CD4-positive, alpha-beta T cell (primary cell): ENCODE data around the gene MYCN. TPM values are rescaled to one million over a fixed set of nuclear protein-coding genes. Genes with fewer than 3 reads are reported as not detected.

Source experiments
- ATAC-seq: fragments of 200-7000 bp; cut with Tn5 transposase; one replicate; pipeline ENCODE4 v1.10.0; 2022; ENCODE audit warnings: mild to moderate bottlenecking; ENCODE audit not compliant: poor library complexity
- CTCF ChIA-PET: fragments of 350-600 bp; sonication (Branson Sonifier 250); formaldehyde crosslinking; loops from one replicate; lab custom pipeline; 2021; ENCODE audit warnings: antibody characterized with exemption, inconsistent platforms; lab: Charles Lee
- POLR2A ChIA-PET: fragments of 350-600 bp; sonication (Branson Sonifier 250); formaldehyde crosslinking; loops from one replicate; lab custom pipeline; 2021; ENCODE audit warnings: antibody characterized with exemption, inconsistent platforms; lab: Charles Lee
- DNase-seq, 14 experiments: peaks; one replicate each; pipeline ENCODE4 v3.0.0-alpha.2; 2013 to 2020; ENCODE audit warnings: mixed read lengths in 2 of 14
- H3K27ac ChIP-seq, 2 donors: one replicate each; pipeline versions ENCODE4 v1.5.1 to v1.7.0; 2013; ENCODE audit warnings: low read length in 2 of 2, low read depth in 1 of 2, mild to moderate bottlenecking in 1 of 2
- H3K27me3 ChIP-seq, 2 experiments: 1 replicate in 1 of 2; 2 replicates in 1 of 2; pipeline versions ENCODE4 v1.6.1 to v1.7.0; 2013; ENCODE audit warnings: low read length in 2 of 2, control low read depth in 1 of 2, mild to moderate bottlenecking in 1 of 2, moderate library complexity in 1 of 2; ENCODE audit not compliant: insufficient read depth in 2 of 2, control insufficient read depth in 1 of 2
- H3K36me3 ChIP-seq: one replicate; pipeline ENCODE4 v1.6.1; 2013; ENCODE audit warnings: low read length, control low read depth; ENCODE audit not compliant: insufficient read depth
- H3K4me1 ChIP-seq: one replicate; pipeline ENCODE4 v1.6.1; 2013; ENCODE audit warnings: low read length, control low read depth; ENCODE audit not compliant: insufficient read depth
- H3K4me3 ChIP-seq: one replicate; pipeline ENCODE4 v1.5.1; 2013; ENCODE audit warnings: mild to moderate bottlenecking, low read length, moderate library complexity
- H3K9me3 ChIP-seq, 2 experiments: 1 replicate in 1 of 2; 2 replicates in 1 of 2; pipeline versions ENCODE4 v1.6.1 to v1.7.0; 2013; ENCODE audit warnings: low read length in 2 of 2, mild to moderate bottlenecking in 2 of 2, control low read depth in 1 of 2, moderate library complexity in 1 of 2; ENCODE audit not compliant: control insufficient read depth in 1 of 2, insufficient read depth in 1 of 2
- H3K27ac Mint-ChIP-seq: one replicate; pipeline ENCODE4 v1.8.0; 2020; ENCODE audit warnings: mixed read lengths
- H3K27me3 Mint-ChIP-seq: one replicate; pipeline ENCODE4 v1.8.0; 2021; ENCODE audit warnings: mixed read lengths
- H3K36me3 Mint-ChIP-seq: one replicate; pipeline ENCODE4 v1.8.0; 2021; ENCODE audit warnings: low read depth, mixed read lengths
- H3K4me1 Mint-ChIP-seq: one replicate; pipeline ENCODE4 v1.8.0; 2021; ENCODE audit warnings: low read depth, mixed read lengths
- H3K4me3 Mint-ChIP-seq: one replicate; pipeline ENCODE4 v1.8.0; 2020; ENCODE audit warnings: mild to moderate bottlenecking, mixed read lengths
- H3K9me3 Mint-ChIP-seq: one replicate; pipeline ENCODE4 v1.8.0; 2020; ENCODE audit warnings: mixed read lengths
- CTCF ChIP-seq: fragments of 200-600 bp; IDR thresholded peaks from one replicate; pipeline ENCODE4 v1.8.0; 2022; ENCODE audit warnings: antibody characterized with exemption, mild to moderate bottlenecking
- intact Hi-C, 2 experiments: fragments of 100-400 bp; cut with DNase I in 1 of 2; cut with micrococcal nuclease in 1 of 2; formaldehyde crosslinking; loops; one replicate each; pipeline versions ENCODE4 v1.15.1 to v1.9.0; 2023 to 2025; cut with DNase I, micrococcal nuclease
- total RNA-seq, 174 experiments: library from RNA in 2 of 174; stranded (reverse) in 2 of 174; gene quantifications; one replicate each; pipeline ENCODE4 v1.2.3 and lab custom pipeline; 2021 to 2026

MYCN gene
- total RNA-seq, 2 experiments from 2014 or later = 0.19 TPM; not detected in 1

- Histone ChIP-seq H3K36me3 (no peaks in the 10 kb centered on the region), H3K27ac (no peak overlapping the region), H3K27me3 (peaks cover 18 to 24% of the 10 kb centered on the region in 2 experiments), H3K9me3 (peaks cover 0 to 8% of the 10 kb centered on the region in 2 experiments), H3K4me1 (peaks cover 10% of the 10 kb centered on the region), H3K4me3 (no peak overlapping the region)
- no peaks in the 10 kb centered on the region for H3K9me3 Mint-ChIP-seq
- H3K27ac Mint-ChIP-seq = no peak overlapping the region
- CTCF ChIA-PET = no interaction called here
- no peak overlapping the region for H3K4me3 Mint-ChIP-seq
- no peak for ATAC-seq
- intact Hi-C loops = loop anchor here in 1 of 2 experiments (10.0 kb wide), 1 partner anchor 280 kb away; no protein-coding TSS in a partner anchor
- no peaks in the 10 kb centered on the region for H3K36me3 Mint-ChIP-seq
- H3K27me3 Mint-ChIP-seq = peaks cover 50% of the 10 kb centered on the region
- peaks cover 7% of the 10 kb centered on the region for H3K4me1 Mint-ChIP-seq
- no peak for DNase-seq
- POLR2A ChIA-PET = no interaction called here
- no peak for TF ChIP-seq CTCF
These were observed 5.2 kb upstream of the MYCN start for GRCh38 chr2:15935189-15935588.

DNA sequence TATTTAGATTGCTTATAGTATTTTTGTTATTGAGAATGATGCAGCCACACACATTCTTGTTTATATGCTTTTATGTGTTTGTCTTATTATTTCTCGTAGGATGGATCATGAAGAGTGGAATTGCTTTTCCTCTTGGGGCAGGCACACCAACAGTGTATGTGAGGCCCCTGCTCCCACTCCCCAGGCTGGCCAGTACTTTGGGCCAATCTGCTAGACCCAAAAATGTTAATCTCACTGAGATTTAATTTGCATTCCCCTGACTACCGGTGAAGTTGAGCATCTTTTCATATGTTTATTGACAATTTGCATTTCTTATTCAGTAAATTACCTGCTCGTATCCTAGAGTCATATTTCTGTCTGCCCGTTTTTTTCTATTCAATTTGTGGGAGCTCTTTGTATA lies 4.7 kb upstream of the MYCN start:
- peaks cover 8% of the 10 kb centered on the region for H3K4me1 Mint-ChIP-seq
- H3K9me3 Mint-ChIP-seq = no peaks in the 10 kb centered on the region
- ChIA-PET POLR2A (no interaction called here), CTCF (no interaction called here)
- H3K27me3 Mint-ChIP-seq = peaks cover 50% of the 10 kb centered on the region
- ATAC-seq = no peak
- no peak overlapping the region for H3K27ac Mint-ChIP-seq
- intact Hi-C loops = loop anchor here in 1 of 2 experiments (10.0 kb wide), 1 partner anchor 279 kb away; no protein-coding TSS in a partner anchor
- Histone ChIP-seq H3K27me3 (peaks cover 22 to 29% of the 10 kb centered on the region in 2 experiments), H3K9me3 (peaks cover 0 to 9% of the 10 kb centered on the region in 2 experiments), H3K27ac (no peak overlapping the region), H3K36me3 (no peaks in the 10 kb centered on the region), H3K4me1 (peaks cover 15% of the 10 kb centered on the region), H3K4me3 (no peak overlapping the region)
- no peak for DNase-seq
- TF ChIP-seq CTCF = no peak
- H3K4me3 Mint-ChIP-seq = no peak overlapping the region
- H3K36me3 Mint-ChIP-seq = no peaks in the 10 kb centered on the region

- POLR2A ChIA-PET = no interaction called here
- Mint-ChIP-seq H3K4me1 (peaks cover 16% of the 10 kb centered on the region), H3K36me3 (no peaks in the 10 kb centered on the region), H3K9me3 (no peaks in the 10 kb centered on the region), H3K27me3 (peaks cover 58% of the 10 kb centered on the region), H3K4me3 (no peak overlapping the region), H3K27ac (no peak overlapping the region)
- DNase-seq (no peak), ATAC-seq (no peak)
- CTCF ChIA-PET = no interaction called here
- H3K27me3 ChIP-seq = peaks cover 29 to 37% of the 10 kb centered on the region in 2 experiments
- TF ChIP-seq CTCF = no peak
- H3K4me1 ChIP-seq = peaks cover 23% of the 10 kb centered on the region
- no peaks in the 10 kb centered on the region for H3K36me3 ChIP-seq
- H3K27ac ChIP-seq = no peak overlapping the region
- H3K4me3 ChIP-seq = no peak overlapping the region
- intact Hi-C loops = loop anchor here in 1 of 2 experiments (10.0 kb wide), 1 partner anchor 278 kb away; no protein-coding TSS in a partner anchor
- H3K9me3 ChIP-seq = peaks cover 0 to 9% of the 10 kb centered on the region in 2 experiments
These were observed 3.9 kb upstream of the MYCN start for GRCh38 chr2:15936277-15937104.
